Measurements from ENCODE around the gene KCNK3.
"Not testable (repeated sequence)": the region's sequence is repeated elsewhere in the genome, so short reads cannot be mapped to it uniquely, and the experiment has no call there.

The KCNK3 gene

GRCh38 chr2:26756337-26756736 lies 63.8 kb downstream of the KCNK3 start:
- no peak for DNase-seq (ENCODE audit: low read depth)

GRCh38 chr2:26757873-26758789 lies 65.6 kb downstream of the KCNK3 start:
- peak; percentile 48 for DNase-seq (ENCODE audit: low read depth)

- no peak for DNase-seq (ENCODE audit: low read depth)
Observed at GRCh38 chr2:26758790-26759321, 66.3 kb downstream of the KCNK3 start.

GRCh38 chr2:26759845-26760244 lies 67.3 kb downstream of the KCNK3 start:
- DNase-seq (ENCODE audit: low read depth): no peak

- DNase-seq (ENCODE audit: low read depth): not testable (repeated sequence)
Observed at GRCh38 chr2:26760991-26761390, 68.5 kb downstream of the KCNK3 start.

- DNase-seq (ENCODE audit: low read depth): no peak
Observed at GRCh38 chr2:26763019-26763418, 70.5 kb downstream of the KCNK3 start.

- DNase-seq (ENCODE audit: low read depth): peak; percentile 52
Observed at GRCh38 chr2:26764078-26764887, 71.8 kb downstream of the KCNK3 start, which contains the start of gene SLC35F6. TSS of gene SLC35F6 (plus strand) at chr2:26764284. CDS start at chr2:26764350, 66 bp downstream.

GRCh38 chr2:26764906-26765305 lies 72.4 kb downstream of the KCNK3 start:
- DNase-seq (ENCODE audit: low read depth): no peak

- no peak for DNase-seq (ENCODE audit: low read depth)
Observed at GRCh38 chr2:26765475-26766200, 73.1 kb downstream of the KCNK3 start.

- DNase-seq (ENCODE audit: low read depth): no peak
Observed at GRCh38 chr2:26767129-26767528, 74.6 kb downstream of the KCNK3 start.

GRCh38 chr2:26767894-26768487 lies 75.5 kb downstream of the KCNK3 start:
- DNase-seq (ENCODE audit: low read depth): no peak

GRCh38 chr2:26768759-26769088 lies 76.2 kb downstream of the KCNK3 start:
- no peak for DNase-seq (ENCODE audit: low read depth)

GRCh38 chr2:26769089-26769761 lies 76.7 kb downstream of the KCNK3 start:
- DNase-seq (ENCODE audit: low read depth): peak; percentile 91

GRCh38 chr2:26770986-26771586 lies 78.6 kb downstream of the KCNK3 start:
- DNase-seq (ENCODE audit: low read depth): no peak

GRCh38 chr2:26772064-26773001 lies 79.8 kb downstream of the KCNK3 start:
- no peak for DNase-seq (ENCODE audit: low read depth)

- DNase-seq (ENCODE audit: low read depth): no peak
Observed at GRCh38 chr2:26776195-26776800, 83.8 kb downstream of the KCNK3 start.

- DNase-seq (ENCODE audit: low read depth): no peak
Observed at GRCh38 chr2:26778098-26778497, 85.6 kb downstream of the KCNK3 start.

GRCh38 chr2:26778507-26778906 lies 86.0 kb downstream of the KCNK3 start:
- DNase-seq (ENCODE audit: low read depth): no peak

GRCh38 chr2:26780203-26780760 lies 87.8 kb downstream of the KCNK3 start:
- no peak for DNase-seq (ENCODE audit: low read depth)
